Heart left ventricle (tissue), 13 donors: ENCODE measurements around the gene ZCCHC7.

Experiments
- CTCF ChIP-seq, 12 donors: fragments of 200-600 bp; sonication (generic) in 4 of 12; IDR thresholded peaks; one replicate each; pipeline versions ENCODE4 v1.5.0 to v1.8.0; 2018 to 2022; ENCODE audit warnings: antibody characterized with exemption in 12 of 12, mild to moderate bottlenecking in 5 of 12
- POLR2A ChIP-seq, 2 donors: fragments of 450-650 bp; IDR thresholded peaks; one replicate each; pipeline ENCODE4 v1.6.1; 2017; ENCODE audit warnings: antibody characterized with exemption in 2 of 2, mild to moderate bottlenecking in 2 of 2, moderate library complexity in 2 of 2
- donor health status: ischemic (EF 13 %, LVEDD 7.1; RV severe dilation, severe dysfunction).
- donor health status: DM: no; HTN: yes; CAD: no.
- donor health status: DM: no; HTN: no; CAD: no.
- donor health status: ischemic (EF 25% LVEDD 6.9; RV normal size, moderate dysfunction).
- donor health status: ischemic (EF 25% LVEDD 5.7; RV mildly dilated, moderate dysfunction).
- donor health status: ischemic (EF 35%, LVEDD 5.7; RV mildly dilated, moderate dysfunction).
- donor health status: nonischemic (EF 11% LVEDD 7.7; RV severe dilation, severe dysfunction).
- donor health status: DM: yes; HTN: yes; CAD: no.
- donor health status: PGD.
- donor health status: ischemic (EF 29% LVEDD 5.4; RV normal size, mild dysfunction).
- donor health status: nonischemic (EF 23%, LVEDD 6.1; RV moderate dilation, normal function).

GRCh38 chr9:37102486-37102885 lies 17.9 kb upstream of the ZCCHC7 start:
- no peak for TF ChIP-seq CTCF (IDR thresholded peaks at IDR 0.05)
- TF ChIP-seq POLR2A (IDR thresholded peaks at IDR 0.05): no peak
